ENCODE results near the gene HSPBAP1.

HSPBAP1 gene, protein sequence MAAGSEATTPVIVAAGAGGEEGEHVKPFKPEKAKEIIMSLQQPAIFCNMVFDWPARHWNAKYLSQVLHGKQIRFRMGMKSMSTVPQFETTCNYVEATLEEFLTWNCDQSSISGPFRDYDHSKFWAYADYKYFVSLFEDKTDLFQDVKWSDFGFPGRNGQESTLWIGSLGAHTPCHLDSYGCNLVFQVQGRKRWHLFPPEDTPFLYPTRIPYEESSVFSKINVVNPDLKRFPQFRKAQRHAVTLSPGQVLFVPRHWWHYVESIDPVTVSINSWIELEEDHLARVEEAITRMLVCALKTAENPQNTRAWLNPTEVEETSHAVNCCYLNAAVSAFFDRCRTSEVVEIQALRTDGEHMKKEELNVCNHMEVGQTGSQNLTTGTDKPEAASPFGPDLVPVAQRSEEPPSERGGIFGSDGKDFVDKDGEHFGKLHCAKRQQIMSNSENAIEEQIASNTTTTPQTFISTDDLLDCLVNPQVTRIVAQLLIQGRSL

DNA sequence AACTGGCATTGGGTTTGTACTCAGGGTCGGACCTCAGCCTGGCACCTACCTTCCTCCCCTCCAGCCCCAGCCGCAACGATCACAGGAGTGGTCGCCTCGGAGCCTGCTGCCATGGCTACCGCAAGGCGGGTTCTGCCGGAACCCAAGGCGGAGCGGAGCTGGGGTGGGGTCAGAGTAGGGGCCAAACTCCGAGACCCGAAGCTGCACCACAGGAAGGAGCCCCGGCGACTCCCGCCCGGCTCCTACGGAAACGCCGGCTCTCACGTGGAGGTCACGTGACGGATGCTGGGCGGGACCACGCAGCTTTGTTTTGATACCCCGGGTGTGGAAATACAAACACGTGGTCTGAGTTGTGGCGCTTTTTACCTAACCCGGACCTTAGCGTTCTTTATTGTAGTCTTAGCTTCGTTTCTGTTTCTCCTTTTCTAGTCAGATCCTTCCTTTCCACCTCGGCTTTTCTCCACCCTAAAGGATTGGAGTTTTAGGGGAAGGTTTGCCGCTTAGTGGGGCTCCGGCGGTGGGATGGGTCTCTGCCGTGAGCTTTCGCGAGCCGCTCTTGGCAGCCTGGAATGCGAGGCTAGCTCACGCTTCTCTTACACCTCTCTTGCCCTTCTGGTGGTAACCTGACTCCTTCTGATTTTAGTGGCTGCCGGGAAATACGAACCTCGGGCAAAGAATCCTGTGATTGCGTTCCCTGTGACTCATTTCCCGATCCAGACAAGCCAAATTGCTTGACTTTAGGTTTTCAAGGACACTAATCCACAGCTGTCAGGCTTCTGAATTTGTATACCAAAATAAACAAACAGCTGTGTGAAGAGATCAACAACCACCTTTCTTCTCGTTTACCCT is at the start of gene HSPBAP1:
HSPBAP1 (minus strand) TSS at position 264 of the 849 bp plus-strand sequence; CDS start at position 113, 151 bp downstream.
- DNase-seq (ENCODE audit: low read depth), result peak; percentile 85

GRCh38 chr3:122835590-122835989 is 42.0 kb upstream of the HSPBAP1 start:
- no peak for DNase-seq (ENCODE audit: low read depth)

GRCh38 chr3:122828281-122828680 is 34.6 kb upstream of the HSPBAP1 start:
- DNase-seq (ENCODE audit: low read depth), result no peak

DNA sequence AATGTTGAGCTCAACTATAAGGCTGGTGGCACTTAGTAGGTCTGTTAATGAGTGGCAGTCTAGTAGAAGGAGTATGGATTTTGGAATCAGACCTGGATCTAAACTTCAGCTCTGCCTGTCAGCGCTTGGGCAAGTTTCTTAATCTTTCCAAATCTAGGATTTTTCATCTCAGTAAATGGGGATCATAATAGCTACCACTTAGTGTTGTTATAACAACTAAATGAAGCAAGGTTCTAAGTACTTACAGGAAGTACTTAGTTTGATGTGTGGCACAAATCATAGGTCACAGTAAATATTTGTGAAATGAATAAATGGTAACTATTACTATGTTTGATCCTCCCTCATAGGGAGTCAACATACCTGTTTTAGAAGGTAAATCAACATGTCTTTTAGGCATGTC is 32.6 kb upstream of the HSPBAP1 start:
- DNase-seq (ENCODE audit: low read depth), result no peak

DNA sequence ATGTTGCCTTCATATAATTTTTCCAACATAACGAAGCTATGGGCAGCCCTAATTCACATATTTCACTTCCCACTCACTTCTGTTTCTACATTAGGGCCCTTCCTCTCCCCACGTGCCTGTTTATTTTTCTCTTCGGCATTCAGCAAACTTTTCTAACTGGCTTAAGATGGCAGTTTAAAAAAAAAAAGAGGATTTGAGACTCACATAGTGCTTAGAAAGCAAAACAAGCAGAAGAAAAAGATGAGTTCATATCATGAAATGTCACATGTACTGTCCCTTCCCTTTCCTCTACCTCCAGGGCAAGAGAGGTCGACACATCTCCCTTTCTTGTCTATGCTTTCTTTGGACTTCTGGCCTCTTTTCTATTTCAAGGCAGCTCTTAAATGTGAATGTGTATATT is 31.8 kb upstream of the HSPBAP1 start:
- DNase-seq (ENCODE audit: low read depth), result no peak

DNA sequence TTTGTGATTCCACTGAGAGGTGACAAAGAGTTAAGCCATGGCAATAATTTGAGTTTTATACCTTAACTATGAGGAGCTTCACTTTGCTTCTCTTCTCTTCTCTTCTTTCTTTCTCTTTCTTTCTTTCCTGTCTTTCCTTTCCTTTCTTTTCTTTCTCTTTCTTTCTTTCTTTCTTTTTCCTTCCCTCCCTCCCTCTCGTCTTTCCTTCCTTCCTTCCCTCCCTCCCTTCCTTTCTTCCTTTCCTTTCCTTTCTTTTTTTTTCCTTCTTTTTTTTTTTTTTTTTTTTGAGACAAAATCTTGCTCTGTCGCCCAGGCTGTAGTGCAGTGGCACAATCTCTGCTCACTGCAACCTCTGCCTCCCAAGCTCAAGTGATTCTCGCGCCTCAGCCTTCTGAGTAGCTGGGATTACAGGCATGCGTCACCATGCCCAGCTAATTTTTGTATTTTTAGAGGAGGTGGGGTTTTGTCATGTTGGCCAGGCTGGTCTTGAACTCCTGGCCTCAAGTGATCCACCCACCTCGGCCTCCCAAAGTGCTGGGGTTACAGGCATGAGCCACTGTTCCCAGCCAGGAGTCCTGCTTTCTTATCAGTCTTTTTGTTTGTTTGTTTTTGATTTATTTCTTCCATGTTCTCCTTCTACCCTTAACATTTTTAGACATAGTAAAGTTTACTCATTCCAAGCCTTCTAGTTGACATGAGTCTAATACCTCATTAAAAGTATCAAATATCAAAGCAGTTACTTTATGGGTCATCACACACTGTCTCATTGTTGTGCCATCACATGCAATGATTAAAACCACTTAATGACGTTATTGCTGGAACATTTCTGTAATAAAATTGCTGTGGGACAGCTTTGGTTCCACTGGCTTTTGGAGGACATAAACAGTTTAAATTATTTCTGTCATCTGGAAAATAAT is 31.1 kb upstream of the HSPBAP1 start:
- no peak for DNase-seq (ENCODE audit: low read depth)

- no peak for DNase-seq (ENCODE audit: low read depth)
Measured at GRCh38 chr3:122816587-122816986, 23.0 kb upstream of the HSPBAP1 start.

GRCh38 chr3:122810734-122811133 is 17.1 kb upstream of the HSPBAP1 start:
- no peak for DNase-seq (ENCODE audit: low read depth)

GRCh38 chr3:122803977-122804376 is 10.3 kb upstream of the HSPBAP1 start:
- DNase-seq (ENCODE audit: low read depth), result no peak

- no peak for DNase-seq (ENCODE audit: low read depth)
Measured at GRCh38 chr3:122802323-122802722, 8.7 kb upstream of the HSPBAP1 start.

DNA sequence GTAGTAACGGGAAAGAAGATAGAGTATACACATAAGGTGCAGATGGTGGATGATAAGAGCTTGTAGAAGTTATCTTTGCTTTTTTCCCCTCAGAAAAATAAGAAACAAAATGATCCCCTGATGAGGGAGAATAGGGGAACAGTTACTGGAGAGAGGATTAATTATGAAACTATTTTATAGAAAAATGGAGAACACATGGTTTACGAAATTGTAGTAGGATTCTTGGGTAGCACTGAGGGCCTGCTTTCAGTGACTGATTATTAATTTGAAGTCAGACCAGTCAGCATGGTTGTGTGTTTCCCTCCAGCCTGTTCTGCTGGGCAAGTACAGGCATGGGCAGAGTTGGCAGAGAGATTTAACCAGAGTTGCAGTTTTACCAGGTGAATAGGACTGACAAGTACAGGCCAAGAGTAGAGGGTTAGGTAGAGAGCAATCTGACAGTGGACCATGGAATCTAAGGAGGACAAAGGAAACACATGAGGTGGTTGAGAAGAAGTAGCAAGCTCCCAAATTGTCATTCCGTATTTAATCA is 7.1 kb upstream of the HSPBAP1 start:
- no peak for DNase-seq (ENCODE audit: low read depth)

DNA sequence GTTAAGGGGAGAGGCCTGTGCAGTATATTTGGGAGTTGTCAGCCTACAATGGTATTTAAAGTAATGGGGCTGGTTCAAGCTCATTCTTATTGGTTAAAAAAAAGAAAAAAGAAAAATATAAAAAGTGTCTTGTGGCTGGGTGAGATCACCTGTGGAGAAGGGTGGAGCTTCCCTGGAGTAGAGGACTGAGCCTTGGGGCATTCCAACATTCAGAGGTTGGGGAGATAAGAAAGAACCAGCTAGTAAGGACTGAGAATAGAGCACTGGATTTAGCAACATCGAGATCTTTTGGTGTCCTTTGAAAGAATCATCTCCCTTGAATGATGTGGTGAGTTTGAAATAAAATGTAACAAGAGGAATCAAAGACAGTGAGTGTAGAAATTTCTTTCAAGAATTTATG is 6.4 kb upstream of the HSPBAP1 start:
- DNase-seq (ENCODE audit: low read depth), result no peak

DNA sequence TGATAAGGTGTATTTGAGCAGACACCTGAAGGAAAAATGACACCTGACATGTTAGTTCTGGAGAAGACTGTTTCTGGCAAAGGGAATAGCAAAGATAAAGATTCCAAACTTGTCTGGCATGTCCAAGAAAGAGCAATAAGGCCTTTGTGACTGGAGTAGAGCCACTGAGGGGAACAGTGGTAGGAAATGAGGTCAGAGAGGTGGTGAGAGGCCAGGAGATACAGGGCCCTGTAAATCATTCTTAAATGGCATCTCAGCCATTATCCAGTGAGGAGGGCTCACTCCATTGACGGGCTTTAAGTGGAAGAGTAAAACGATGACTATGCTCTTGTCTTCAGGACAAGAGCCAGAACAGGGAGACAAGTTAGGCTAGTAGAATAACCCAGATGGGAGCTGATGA is 5.7 kb upstream of the HSPBAP1 start:
- DNase-seq (ENCODE audit: low read depth), result no peak

GRCh38 chr3:122797291-122797690 is 3.7 kb upstream of the HSPBAP1 start:
- no peak for DNase-seq (ENCODE audit: low read depth)

DNA sequence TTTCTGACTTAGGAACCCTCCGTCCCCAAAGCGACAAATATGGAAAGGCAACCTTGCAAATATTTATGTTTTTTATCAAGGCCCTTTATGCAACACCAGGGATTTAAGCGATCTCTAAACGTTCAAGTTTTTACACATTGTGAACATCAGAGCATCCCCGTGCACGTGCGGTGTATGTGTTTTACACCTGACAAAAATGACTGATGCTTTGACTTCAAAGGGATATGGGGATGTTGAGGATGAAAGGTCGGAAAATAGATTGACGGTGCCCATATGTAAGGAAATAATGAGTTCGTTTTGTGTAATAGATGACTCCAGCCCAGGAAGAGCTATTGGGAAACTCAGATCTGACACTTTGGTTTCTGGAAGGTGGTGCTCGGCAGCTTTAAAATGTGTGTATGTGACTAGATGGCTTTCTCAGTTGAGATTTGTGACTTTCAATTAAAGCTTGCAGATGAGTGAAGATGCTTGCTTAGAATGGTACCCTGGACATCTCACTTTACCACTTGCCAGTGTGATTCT is 2.1 kb upstream of the HSPBAP1 start:
- no peak for DNase-seq (ENCODE audit: low read depth)

- peak; percentile 30 for DNase-seq (ENCODE audit: low read depth)
Measured at GRCh38 chr3:122794779-122795673, 1.4 kb upstream of the HSPBAP1 start, which contains the start of gene SLC49A4. Gene SLC49A4, plus strand, starts transcription at chr3:122795069. Its CDS starts 124 bp downstream, at chr3:122795193.

- no peak for DNase-seq (ENCODE audit: low read depth)
Measured at GRCh38 chr3:122794483-122794778, 800 bp upstream of the HSPBAP1 start.

DNA sequence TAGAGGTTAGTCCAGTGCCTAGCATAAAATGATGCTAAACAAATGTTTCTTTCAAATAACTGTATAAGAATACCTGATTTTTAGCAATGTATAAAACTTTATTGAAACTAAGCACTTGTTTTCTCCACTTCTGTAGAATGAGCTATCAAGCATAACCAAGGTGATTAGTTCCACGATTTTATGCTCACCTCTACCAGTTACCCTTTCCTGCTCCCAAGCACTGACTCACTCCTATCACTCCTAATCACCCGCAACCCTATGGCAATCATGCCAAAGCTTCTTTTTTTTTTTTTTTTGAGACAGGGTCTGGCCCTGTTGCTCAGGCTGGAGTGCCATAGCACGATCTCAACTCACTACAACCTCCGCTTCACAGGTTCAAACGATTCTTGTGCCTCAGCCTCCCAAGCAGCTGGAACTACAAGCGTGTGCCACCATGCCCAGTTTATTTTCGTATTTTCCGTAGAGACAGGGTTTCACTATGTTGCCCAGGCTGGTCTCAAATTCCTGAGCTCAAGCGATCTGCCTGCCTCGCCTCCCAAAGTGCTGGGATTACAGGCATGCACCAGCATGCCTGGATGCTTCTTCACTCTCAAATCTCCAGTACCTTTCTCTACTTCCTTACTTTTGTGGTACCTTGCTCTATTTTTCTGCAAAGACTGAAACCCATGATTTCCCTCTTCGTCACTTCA is 3.9 kb downstream of the HSPBAP1 start:
- no peak for DNase-seq (ENCODE audit: low read depth)

DNA sequence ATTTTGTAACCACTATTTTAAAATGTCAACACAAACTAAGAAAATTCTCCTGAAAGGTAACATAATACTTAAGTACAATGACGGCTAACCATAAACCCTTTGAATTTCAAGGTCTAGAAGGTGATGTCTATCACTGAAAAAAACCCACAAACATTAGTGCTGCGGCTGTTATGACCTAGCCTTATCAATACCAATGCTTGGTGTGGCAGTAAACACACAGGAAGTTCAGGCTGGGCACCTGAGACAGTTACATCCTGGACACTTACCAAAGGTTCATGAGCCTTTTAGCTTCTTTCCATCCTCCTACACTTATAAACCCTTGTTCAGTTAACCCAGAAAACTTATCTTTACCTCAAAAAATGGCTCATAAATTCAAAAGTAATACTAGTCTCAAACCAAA is 5.8 kb downstream of the HSPBAP1 start:
- DNase-seq (ENCODE audit: low read depth), result no peak

DNA sequence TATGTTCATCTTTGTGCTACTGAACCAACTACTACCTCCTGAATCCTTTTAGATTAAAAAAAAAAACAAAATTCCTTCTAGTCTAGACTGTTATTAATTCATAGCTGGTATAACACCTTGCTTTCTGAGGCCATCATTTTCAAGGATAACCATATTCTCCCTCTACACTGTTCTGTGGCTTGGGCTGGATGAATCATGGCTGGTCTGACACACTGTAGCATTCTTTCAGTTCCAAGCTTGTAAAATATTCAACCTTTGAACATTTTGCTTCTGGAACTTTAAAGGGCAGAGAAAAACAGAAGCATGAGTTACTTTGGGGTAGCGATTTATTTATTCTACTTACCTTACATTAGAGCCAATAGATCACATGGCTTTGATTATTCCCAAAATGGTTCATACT is 7.6 kb downstream of the HSPBAP1 start:
- no peak for DNase-seq (ENCODE audit: low read depth)

Measured in stimulated activated CD8-positive, alpha-beta memory T cell treated with anti-CD3 and anti-CD28 coated beads, Interleukin-15, amount 100 ng/mL, for 1 hour (primary cell).